Measurements from ENCODE around the gene WFDC5.
"Not testable (repeated sequence)": the region's sequence is repeated elsewhere in the genome, so short reads cannot be mapped to it uniquely, and the experiment has no call there.

The WFDC5 gene

GRCh38 chr20:45152405-45152804, 37.4 kb upstream of the WFDC5 start:
- Histone ChIP-seq H3K36me3 (ENCODE audit: control insufficient read depth in 1 of 2, insufficient read depth in 2 of 2, low read depth in 1 of 2, low read length in 2 of 2) (no peaks in the 10 kb centered on the region), H4K8ac (ENCODE audit: low read length) (no peak overlapping the region), H3K27ac (ENCODE audit: low read length, poor library complexity, severe bottlenecking) (no peak overlapping the region), H2BK5ac (ENCODE audit: low read depth, low read length, poor library complexity, severe bottlenecking) (no peak overlapping the region), H3K9ac (ENCODE audit: low read length) (no peak overlapping the region), H2BK120ac (ENCODE audit: low read depth, low read length) (no peak overlapping the region), H3K4ac (ENCODE audit: low read depth in 1 of 2, low read length in 2 of 2) (no peak overlapping the region), H3K9me3 (ENCODE audit: control insufficient read depth, low read length) (no peaks in the 10 kb centered on the region), H3K23ac (ENCODE audit: low read length in 2 of 2) (no peak overlapping the region), H4K91ac (ENCODE audit: low read length) (no peak overlapping the region), H3K18ac (ENCODE audit: low read depth in 1 of 2, low read length in 2 of 2) (no peak overlapping the region), H3K4me3 (ENCODE audit: insufficient read depth in 1 of 2, low read depth in 1 of 2, low read length in 2 of 2) (no peak overlapping the region), H2BK15ac (ENCODE audit: low read depth, poor library complexity, severe bottlenecking) (no peak overlapping the region), H2AFZ (ENCODE audit: low read depth, low read length) (no peak overlapping the region), H2BK12ac (ENCODE audit: low read length in 2 of 2) (no peak overlapping the region), H2AK5ac (ENCODE audit: low read length, severe bottlenecking) (no peak overlapping the region), H3K14ac (ENCODE audit: low read length in 2 of 2) (no peak overlapping the region), H3K27me3 (ENCODE audit: control insufficient read depth in 1 of 2, insufficient read depth in 1 of 2, low read length in 2 of 2) (peaks cover 32 to 47% of the 10 kb centered on the region in 2 experiments), H3K79me1 (replicated peaks; ENCODE audit: low read length, poor library complexity, severe bottlenecking) (no peaks in the 10 kb centered on the region), H3K4me2 (ENCODE audit: low read length, poor library complexity, severe bottlenecking) (no peak overlapping the region), H3K4me1 (ENCODE audit: control insufficient read depth, insufficient read depth, low read depth, low read length) (no peaks in the 10 kb centered on the region)
- 61% methylated on average over 2 of the region's 2 CpGs for WGBS
- no peak for DNase-seq

- H3K23ac ChIP-seq (ENCODE audit: low read length in 2 of 2) = no peak overlapping the region
- no peak overlapping the region for H3K18ac ChIP-seq (ENCODE audit: low read depth in 1 of 2, low read length in 2 of 2)
- no peak overlapping the region for H3K4me2 ChIP-seq (ENCODE audit: low read length, poor library complexity, severe bottlenecking)
- H3K79me1 ChIP-seq (replicated peaks; ENCODE audit: low read length, poor library complexity, severe bottlenecking) = no peaks in the 10 kb centered on the region
- H3K9ac ChIP-seq (ENCODE audit: low read length) = no peak overlapping the region
- no peak overlapping the region for H2AFZ ChIP-seq (ENCODE audit: low read depth, low read length)
- H2BK12ac ChIP-seq (ENCODE audit: low read length in 2 of 2) = no peak overlapping the region
- H3K36me3 ChIP-seq (ENCODE audit: control insufficient read depth in 1 of 2, insufficient read depth in 2 of 2, low read depth in 1 of 2, low read length in 2 of 2) = no peaks in the 10 kb centered on the region
- H4K91ac ChIP-seq (ENCODE audit: low read length) = no peak overlapping the region
- 86% methylated on average over 3 of the region's 3 CpGs for WGBS
- H3K27me3 ChIP-seq (ENCODE audit: control insufficient read depth in 1 of 2, insufficient read depth in 1 of 2, low read length in 2 of 2) = peaks cover 43 to 78% of the 10 kb centered on the region in 2 experiments
- no peak overlapping the region for H3K4me3 ChIP-seq (ENCODE audit: insufficient read depth in 1 of 2, low read depth in 1 of 2, low read length in 2 of 2)
- DNase-seq = no peak
- no peak overlapping the region for H3K4ac ChIP-seq (ENCODE audit: low read depth in 1 of 2, low read length in 2 of 2)
- no peak overlapping the region for H4K8ac ChIP-seq (ENCODE audit: low read length)
- H2BK15ac ChIP-seq (ENCODE audit: low read depth, poor library complexity, severe bottlenecking) = no peak overlapping the region
- H2BK120ac ChIP-seq (ENCODE audit: low read depth, low read length) = no peak overlapping the region
- no peak overlapping the region for H3K27ac ChIP-seq (ENCODE audit: low read length, poor library complexity, severe bottlenecking)
- H3K9me3 ChIP-seq (ENCODE audit: control insufficient read depth, low read length) = no peaks in the 10 kb centered on the region
- H3K14ac ChIP-seq (ENCODE audit: low read length in 2 of 2) = no peak overlapping the region
- H2AK5ac ChIP-seq (ENCODE audit: low read length, severe bottlenecking) = no peak overlapping the region
- no peak overlapping the region for H2BK5ac ChIP-seq (ENCODE audit: low read depth, low read length, poor library complexity, severe bottlenecking)
- H3K4me1 ChIP-seq (ENCODE audit: control insufficient read depth, insufficient read depth, low read depth, low read length) = no peaks in the 10 kb centered on the region
These were observed 34.1 kb upstream of the WFDC5 start for GRCh38 chr20:45149062-45149461.

GRCh38 chr20:45140836-45141235, 25.9 kb upstream of the WFDC5 start:
- no peak overlapping the region for H3K23ac ChIP-seq (ENCODE audit: low read length in 2 of 2)
- H3K36me3 ChIP-seq (ENCODE audit: control insufficient read depth in 1 of 2, insufficient read depth in 2 of 2, low read depth in 1 of 2, low read length in 2 of 2) = no peaks in the 10 kb centered on the region
- no peak overlapping the region for H3K9ac ChIP-seq (ENCODE audit: low read length)
- no peaks in the 10 kb centered on the region for H3K4me1 ChIP-seq (ENCODE audit: control insufficient read depth, insufficient read depth, low read depth, low read length)
- H2BK12ac ChIP-seq (ENCODE audit: low read length in 2 of 2) = no peak overlapping the region
- H3K9me3 ChIP-seq (ENCODE audit: control insufficient read depth, low read length) = no peaks in the 10 kb centered on the region
- no peak overlapping the region for H3K14ac ChIP-seq (ENCODE audit: low read length in 2 of 2)
- no peaks in the 10 kb centered on the region for H3K79me1 ChIP-seq (replicated peaks; ENCODE audit: low read length, poor library complexity, severe bottlenecking)
- H3K4me3 ChIP-seq (ENCODE audit: insufficient read depth in 1 of 2, low read depth in 1 of 2, low read length in 2 of 2) = no peak overlapping the region
- no peak overlapping the region for H3K18ac ChIP-seq (ENCODE audit: low read depth in 1 of 2, low read length in 2 of 2)
- no peak overlapping the region for H4K8ac ChIP-seq (ENCODE audit: low read length)
- 71% methylated on average over 3 of the region's 4 CpGs for WGBS
- no peak overlapping the region for H2AK5ac ChIP-seq (ENCODE audit: low read length, severe bottlenecking)
- H3K4me2 ChIP-seq (ENCODE audit: low read length, poor library complexity, severe bottlenecking) = no peak overlapping the region
- no peak overlapping the region for H2AFZ ChIP-seq (ENCODE audit: low read depth, low read length)
- H4K91ac ChIP-seq (ENCODE audit: low read length) = no peak overlapping the region
- H3K27ac ChIP-seq (ENCODE audit: low read length, poor library complexity, severe bottlenecking) = no peak overlapping the region
- H2BK120ac ChIP-seq (ENCODE audit: low read depth, low read length) = no peak overlapping the region
- H3K27me3 ChIP-seq (ENCODE audit: control insufficient read depth in 1 of 2, insufficient read depth in 1 of 2, low read length in 2 of 2) = peaks cover 27 to 30% of the 10 kb centered on the region in 2 experiments
- H2BK5ac ChIP-seq (ENCODE audit: low read depth, low read length, poor library complexity, severe bottlenecking) = no peak overlapping the region
- H3K4ac ChIP-seq (ENCODE audit: low read depth in 1 of 2, low read length in 2 of 2) = no peak overlapping the region
- H2BK15ac ChIP-seq (ENCODE audit: low read depth, poor library complexity, severe bottlenecking) = no peak overlapping the region
- no peak for DNase-seq

DNA sequence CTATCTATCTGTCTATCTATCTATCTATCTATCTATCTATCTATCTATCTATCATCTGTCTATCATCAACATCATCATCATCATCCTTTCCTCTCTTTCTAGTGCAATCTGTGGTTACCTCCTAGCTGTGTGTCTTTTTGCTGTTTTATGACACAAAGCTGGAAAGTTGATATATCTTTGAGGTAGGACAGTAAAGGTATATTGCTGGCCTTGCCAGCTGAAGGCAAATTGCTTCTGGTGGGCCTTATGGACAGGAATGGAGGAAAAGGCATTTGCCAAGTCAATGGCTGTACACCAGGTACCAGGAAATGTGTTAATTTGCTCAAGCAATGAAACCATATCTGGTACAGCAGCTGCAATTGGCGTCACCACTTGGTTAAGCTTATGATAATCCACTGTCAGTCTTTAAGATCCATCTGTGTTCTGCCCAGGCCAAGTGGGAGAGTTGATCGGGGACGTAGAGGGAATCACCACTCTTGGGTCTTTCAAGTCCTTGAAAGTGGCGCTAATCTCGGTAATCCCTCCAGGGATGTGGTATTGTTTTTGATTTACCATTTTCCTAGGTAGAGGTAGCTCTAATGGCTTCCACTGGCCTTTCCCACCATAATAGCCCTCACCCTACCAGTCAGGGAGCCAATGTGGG, 24.9 kb upstream of the WFDC5 start:
- not testable (repeated sequence) for H4K8ac ChIP-seq (ENCODE audit: low read length); H3K23ac ChIP-seq (ENCODE audit: low read length in 2 of 2); H4K91ac ChIP-seq (ENCODE audit: low read length); H3K4me2 ChIP-seq (ENCODE audit: low read length, poor library complexity, severe bottlenecking); H3K36me3 ChIP-seq (ENCODE audit: control insufficient read depth in 1 of 2, insufficient read depth in 2 of 2, low read depth in 1 of 2, low read length in 2 of 2); DNase-seq; H3K79me1 ChIP-seq (replicated peaks; ENCODE audit: low read length, poor library complexity, severe bottlenecking); H3K18ac ChIP-seq (ENCODE audit: low read depth in 1 of 2, low read length in 2 of 2); H3K4ac ChIP-seq (ENCODE audit: low read depth in 1 of 2, low read length in 2 of 2); H3K9me3 ChIP-seq (ENCODE audit: control insufficient read depth, low read length); H2AFZ ChIP-seq (ENCODE audit: low read depth, low read length); H3K9ac ChIP-seq (ENCODE audit: low read length); H2BK120ac ChIP-seq (ENCODE audit: low read depth, low read length); H2BK5ac ChIP-seq (ENCODE audit: low read depth, low read length, poor library complexity, severe bottlenecking); H3K4me1 ChIP-seq (ENCODE audit: control insufficient read depth, insufficient read depth, low read depth, low read length); H3K4me3 ChIP-seq (ENCODE audit: insufficient read depth in 1 of 2, low read depth in 1 of 2, low read length in 2 of 2); H3K14ac ChIP-seq (ENCODE audit: low read length in 2 of 2); H2BK12ac ChIP-seq (ENCODE audit: low read length in 2 of 2); H2BK15ac ChIP-seq (ENCODE audit: low read depth, poor library complexity, severe bottlenecking); H3K27ac ChIP-seq (ENCODE audit: low read length, poor library complexity, severe bottlenecking); H2AK5ac ChIP-seq (ENCODE audit: low read length, severe bottlenecking)
- WGBS = 93% methylated on average over 3 of the region's 5 CpGs
- H3K27me3 ChIP-seq (ENCODE audit: control insufficient read depth in 1 of 2, insufficient read depth in 1 of 2, low read length in 2 of 2) = peaks cover 17 to 27% of the 10 kb centered on the region in 2 experiments

All from mesenchymal stem cell (in vitro differentiated cells and primary cell).